Endothelial cell of umbilical vein (primary cell): ENCODE data around the gene SLC9A3. TPM values are rescaled to one million over a fixed set of nuclear protein-coding genes. Genes with fewer than 3 reads are reported as not detected.

Experiments used
- BruUV-seq: library from RNA; stranded (reverse); fragments of 400-500 nt; replicated peaks from 2 replicates; lab custom pipeline; 2021; lab: Mats Ljungman, UMichigan
- CTCF ChIA-PET: fragments of 300-600, 350-600 bp; sonication (Branson Sonifier 250); formaldehyde crosslinking; loops from one replicate; lab custom pipeline; 2021; ENCODE audit warnings: antibody characterized with exemption, inconsistent platforms; lab: Charles Lee
- POLR2A ChIA-PET: fragments of 300-600, 350-600 bp; sonication (Branson Sonifier 250); formaldehyde crosslinking; loops from one replicate; lab custom pipeline; 2021; ENCODE audit warnings: antibody characterized with exemption, inconsistent platforms; lab: Charles Lee
- DNase-seq: peaks from one replicate; pipeline ENCODE4 v3.0.0-alpha.2; 2011; ENCODE audit warnings: low read depth, low spot score
- FAIRE-seq: peaks from 2 replicates; lab custom pipeline; 2011; peaks lifted over from hg19 to GRCh38; lab: Jason Lieb, UNC
- H2AFZ ChIP-seq: 2 replicates; pipeline ENCODE4 v1.6.0; 2012; ENCODE audit warnings: low read depth, low read length, control low read depth, inconsistent platforms
- H3K27ac ChIP-seq: 2 replicates; pipeline ENCODE4 v1.5.1; 2011; ENCODE audit warnings: low read depth, mild to moderate bottlenecking, control low read depth, low read length, moderate library complexity; ENCODE audit not compliant: insufficient read depth
- H3K27me3 ChIP-seq, 2 experiments: 2 replicates each; pipeline versions ENCODE4 v1.6.0 to v1.6.1; 2011; ENCODE audit warnings: low read length in 2 of 2, mixed read lengths in 1 of 2; ENCODE audit not compliant: control insufficient read depth in 2 of 2, insufficient read depth in 2 of 2
- H3K36me3 ChIP-seq, 2 experiments: 2 replicates in 1 of 2; 3 replicates in 1 of 2; pipeline ENCODE4 v1.5.1; 2011; ENCODE audit warnings: low read length in 2 of 2, mild to moderate bottlenecking in 1 of 2, moderate library complexity in 1 of 2; ENCODE audit not compliant: control insufficient read depth in 2 of 2, insufficient read depth in 2 of 2; ENCODE audit errors: extremely low read depth in 1 of 2
- H3K4me1 ChIP-seq: 3 replicates; pipeline ENCODE4 v1.5.1; 2011; ENCODE audit warnings: mild to moderate bottlenecking, low read length; ENCODE audit not compliant: control insufficient read depth, insufficient read depth; ENCODE audit errors: extremely low read depth
- H3K4me2 ChIP-seq: 2 replicates; pipeline ENCODE4 v1.6.1; 2011; ENCODE audit warnings: low read length, control low read depth, mixed read lengths; ENCODE audit not compliant: insufficient read depth
- H3K4me3 ChIP-seq, 3 experiments: fragments of 200-600 bp in 1 of 3; sonication (generic), shearing (Covaris generic) in 1 of 3; replicated peaks in 1 of 3; 2 replicates each; pipeline ENCODE4 v1.5.1; 2011 to 2016; ENCODE audit warnings: control low read depth in 3 of 3, low read length in 3 of 3, mild to moderate bottlenecking in 2 of 3, inconsistent platforms in 1 of 3, low read depth in 1 of 3, moderate library complexity in 1 of 3; ENCODE audit not compliant: insufficient read depth in 1 of 3
- H3K79me2 ChIP-seq: 2 replicates; pipeline ENCODE4 v1.6.0; 2012; ENCODE audit warnings: low read length, inconsistent platforms; ENCODE audit not compliant: control insufficient read depth, insufficient read depth
- H3K9ac ChIP-seq: replicated peaks from 2 replicates; pipeline ENCODE3; 2011; ENCODE audit warnings: low read length, control low read depth; ENCODE audit not compliant: insufficient read depth; ENCODE audit errors: extremely low read depth
- H3K9me1 ChIP-seq: replicated peaks from 3 replicates; pipeline ENCODE4 v1.6.0; 2011; ENCODE audit warnings: mild to moderate bottlenecking, low read length; ENCODE audit not compliant: control insufficient read depth, insufficient read depth; ENCODE audit errors: extremely low read depth
- H3K9me3 ChIP-seq: replicated peaks from 2 replicates; pipeline ENCODE4 v1.5.1; 2012; ENCODE audit warnings: low read length, inconsistent platforms; ENCODE audit not compliant: control insufficient read depth, insufficient read depth
- H4K20me1 ChIP-seq: replicated peaks from 2 replicates; pipeline ENCODE3; 2011; ENCODE audit warnings: mild to moderate bottlenecking, low read length; ENCODE audit not compliant: control insufficient read depth, insufficient read depth; ENCODE audit errors: extremely low read depth
- CTCF ChIP-seq, 2 donors: IDR thresholded peaks; 1 replicate in 1 of 2; 2 replicates in 1 of 2; pipeline ENCODE4 v1.5.1; 2011; ENCODE audit warnings: low read length in 2 of 2, mild to moderate bottlenecking in 2 of 2, moderate library complexity in 2 of 2, control low read depth in 1 of 2, inconsistent platforms in 1 of 2, low read depth in 1 of 2; ENCODE audit not compliant: insufficient read depth in 1 of 2; ENCODE audit errors: extremely low read depth in 1 of 2
- EZH2 ChIP-seq: IDR thresholded peaks from 2 replicates; pipeline ENCODE4 v1.6.1; 2012; ENCODE audit warnings: borderline replicate concordance, low read depth, mild to moderate bottlenecking, moderate library complexity, low read length, inconsistent platforms; ENCODE audit not compliant: severe bottlenecking
- FOS ChIP-seq: IDR thresholded peaks from 2 replicates; pipeline ENCODE4 v1.6.1; 2011; ENCODE audit warnings: mild to moderate bottlenecking, low read length, moderate library complexity, borderline replicate concordance; ENCODE audit not compliant: insufficient read depth
- GATA2 ChIP-seq: IDR thresholded peaks from 2 replicates; pipeline ENCODE4 v1.7.0; 2011; ENCODE audit warnings: low read depth, mild to moderate bottlenecking, moderate library complexity, mixed read lengths, low read length; ENCODE audit not compliant: insufficient read length, insufficient read depth
- JUN ChIP-seq: IDR thresholded peaks from 2 replicates; pipeline ENCODE4 v1.6.1; 2011; ENCODE audit warnings: borderline replicate concordance, low read depth; ENCODE audit not compliant: insufficient read length, insufficient read depth
- MYC ChIP-seq: IDR thresholded peaks from one replicate; pipeline ENCODE4 v1.6.1; 2011; ENCODE audit warnings: mild to moderate bottlenecking, low read depth, low read length
- POLR2A ChIP-seq: IDR thresholded peaks from 2 replicates; pipeline ENCODE4 v1.6.1; 2012; ENCODE audit warnings: low read depth, mild to moderate bottlenecking, control low read depth, low read length
- POLR2AphosphoS5 ChIP-seq: IDR thresholded peaks from 2 replicates; pipeline ENCODE4 v1.6.1; 2012; ENCODE audit warnings: low read depth, mild to moderate bottlenecking, control low read depth, low read length, moderate library complexity; ENCODE audit not compliant: insufficient read depth
- dilution Hi-C: fragments of 300-500 bp; cut with MboI; formaldehyde crosslinking; loops from one replicate; pipeline ENCODE4 v1.15.0; 2019; ENCODE audit warnings: low sequenced_read_pairs; ENCODE audit not compliant: extremely low pct_ligation_motif_present
- intact Hi-C: fragments of 100-400 bp; cut with micrococcal nuclease; formaldehyde crosslinking; loops from one replicate; pipeline ENCODE4 v1.10.0; 2022
- polyA plus RNA-seq, 4 experiments: library from polyadenylated mRNA; depleted of rRNA in 3 of 4; stranded (reverse) in 3 of 4; unstranded in 1 of 4; fragments of >200 nt; gene quantifications; 2 replicates each; pipeline versions ENCODE4 v1.2.1 to v1.2.3, GENCODE V29; 2011 to 2012; ENCODE audit warnings: missing spikeins in 1 of 4
- total RNA-seq: library from RNA; stranded (reverse); gene quantifications from 2 replicates; pipeline ENCODE4 v1.2.3, GENCODE V29; 2021
- TF ChIP-seq, protein P1 (sequence below): IDR thresholded peaks from 2 replicates; pipeline ENCODE4 v1.6.1; 2011; ENCODE audit not compliant: insufficient read depth, insufficient read length

SLC9A3 gene
- total and polyA plus RNA-seq, 2 donors (not counting 3 experiments of a cell fraction or from before 2014, with no cell fraction given): 0.79 to 0.82 TPM

DNA sequence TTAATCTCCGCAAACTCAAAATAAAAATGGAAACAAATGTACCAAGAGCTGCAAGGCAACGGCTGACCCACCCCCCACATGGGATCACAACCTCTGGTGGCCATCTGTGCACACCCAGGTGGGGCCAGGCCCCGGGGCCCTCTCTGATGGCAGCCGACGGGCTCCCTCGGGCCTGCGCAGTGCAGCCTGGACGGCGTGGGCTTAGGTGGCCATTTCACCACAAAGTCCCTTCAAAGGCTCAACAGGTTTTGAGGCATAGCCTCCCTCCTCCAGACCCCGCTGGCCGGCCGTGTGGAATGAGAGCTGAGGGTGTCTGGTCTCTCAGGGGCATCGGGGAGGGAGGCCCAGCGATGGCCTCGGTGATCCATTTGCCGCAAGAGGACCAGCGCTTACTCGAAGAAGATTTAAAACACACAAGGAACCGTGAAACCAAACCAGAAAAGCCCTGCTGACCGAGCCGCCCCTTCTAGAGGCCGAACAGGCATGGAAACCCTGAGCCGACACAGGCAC lies 45.2 kb upstream of the SLC9A3 start:
- FAIRE-seq: no peak
- dilution Hi-C loops (no loop called here), intact Hi-C loops (no loop called here)
- H3K27me3 ChIP-seq: peaks cover 4 to 5% of the 10 kb centered on the region in 2 experiments
- H4K20me1 ChIP-seq: no peaks in the 10 kb centered on the region
- no peak overlapping the region for H3K27ac ChIP-seq
- POLR2A ChIA-PET: no interaction called here
- H2AFZ ChIP-seq: no peak overlapping the region
- H3K9me1 ChIP-seq: no peaks in the 10 kb centered on the region
- no peaks in the 10 kb centered on the region for H3K36me3 ChIP-seq
- TF ChIP-seq MYC: no peak
- TF ChIP-seq GATA2: no peak
- TF ChIP-seq POLR2A: no peak
- TF ChIP-seq, protein P1, sequence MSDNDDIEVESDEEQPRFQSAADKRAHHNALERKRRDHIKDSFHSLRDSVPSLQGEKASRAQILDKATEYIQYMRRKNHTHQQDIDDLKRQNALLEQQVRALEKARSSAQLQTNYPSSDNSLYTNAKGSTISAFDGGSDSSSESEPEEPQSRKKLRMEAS: no peak
- no peak for TF ChIP-seq FOS
- TF ChIP-seq CTCF (IDR thresholded peaks at IDR 0.05; ENCODE audit: extremely low read depth in 1 of 2, insufficient read depth in 1 of 2, low read depth in 1 of 2, low read length in 2 of 2): no peak
- no peak for TF ChIP-seq JUN
- TF ChIP-seq POLR2AphosphoS5: no peak
- no peak for TF ChIP-seq EZH2
- no peak overlapping the region for H3K9ac ChIP-seq
- no peaks in the 10 kb centered on the region for H3K79me2 ChIP-seq
- DNase-seq: no peak
- H3K4me2 ChIP-seq: no peak overlapping the region
- no peaks in the 10 kb centered on the region for H3K9me3 ChIP-seq
- CTCF ChIA-PET: no interaction called here
- no peaks in the 10 kb centered on the region for H3K4me1 ChIP-seq
- H3K4me3 ChIP-seq: no peak overlapping the region
- no TSS peak for BruUV-seq
